ENCODE results near the gene CDKAL1.
A peak's percentile ranks its signal among the peaks of the same experiment; 100 is the strongest.

CDKAL1 gene

DNA sequence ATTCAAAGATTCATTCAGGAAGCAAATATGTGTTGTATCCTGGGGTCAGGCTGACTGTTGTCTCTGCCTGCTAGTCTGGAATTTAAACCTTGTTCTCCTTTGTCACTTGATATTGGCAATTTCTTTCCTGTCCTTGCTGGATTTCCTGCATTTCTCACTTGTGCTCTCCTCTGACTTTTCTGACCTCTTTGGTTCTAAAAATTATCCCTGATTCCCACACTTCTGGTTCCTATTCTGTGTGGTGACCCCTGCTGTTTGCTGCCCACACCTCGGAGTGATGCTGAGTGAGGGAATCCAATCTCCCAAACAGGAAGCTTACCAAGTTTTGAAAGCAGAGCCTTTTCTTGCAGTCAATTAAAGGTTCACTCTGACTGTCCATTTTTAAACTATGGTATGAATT, 345.3 kb downstream of the CDKAL1 start:
- H3K9ac ChIP-seq (ENCODE audit: low read length) = no peak overlapping the region
- no peak overlapping the region for H4K5ac ChIP-seq (ENCODE audit: low read length)
- H2AK5ac ChIP-seq (ENCODE audit: low read length) = no peak overlapping the region
- no peak overlapping the region for H3K4me3 ChIP-seq (ENCODE audit: low read length)
- H4K8ac ChIP-seq (ENCODE audit: low read depth, low read length) = no peak overlapping the region
- H3K4ac ChIP-seq (ENCODE audit: low read depth, low read length) = no peak overlapping the region
- WGBS (ENCODE audit: extremely low coverage, insufficient coverage, low lambda C conversion rate) = no CpG with 5 or more reads among the region's 1 CpG
- no peak overlapping the region for H3K18ac ChIP-seq (ENCODE audit: low read length)
- H3K4me2 ChIP-seq (ENCODE audit: low read length) = no peak overlapping the region
- H3K56ac ChIP-seq (ENCODE audit: low read length) = no peak overlapping the region
- peaks cover 12% of the 10 kb centered on the region for H3K4me1 ChIP-seq (ENCODE audit: control insufficient read depth, low read depth, low read length)
- DNase-seq = no peak
- H2BK5ac ChIP-seq (ENCODE audit: low read length) = no peak overlapping the region
- H3K36me3 ChIP-seq (ENCODE audit: control insufficient read depth, insufficient read depth, low read length) = no peaks in the 10 kb centered on the region
- peak overlapping the region; percentile 53 for H3K27ac ChIP-seq (ENCODE audit: low read depth, low read length)
- no peaks in the 10 kb centered on the region for H3K27me3 ChIP-seq (ENCODE audit: insufficient read depth, low read length, poor library complexity)
- H2BK15ac ChIP-seq (replicated peaks; ENCODE audit: low read depth) = no peak overlapping the region
- H3K79me2 ChIP-seq (ENCODE audit: control insufficient read depth, insufficient read depth, low read length) = no peaks in the 10 kb centered on the region
- no peak overlapping the region for H2BK120ac ChIP-seq (ENCODE audit: low read depth, low read length)
- no peak overlapping the region for H3K23ac ChIP-seq (ENCODE audit: low read length)
- no peaks in the 10 kb centered on the region for H3K79me1 ChIP-seq (ENCODE audit: low read length)

DNA sequence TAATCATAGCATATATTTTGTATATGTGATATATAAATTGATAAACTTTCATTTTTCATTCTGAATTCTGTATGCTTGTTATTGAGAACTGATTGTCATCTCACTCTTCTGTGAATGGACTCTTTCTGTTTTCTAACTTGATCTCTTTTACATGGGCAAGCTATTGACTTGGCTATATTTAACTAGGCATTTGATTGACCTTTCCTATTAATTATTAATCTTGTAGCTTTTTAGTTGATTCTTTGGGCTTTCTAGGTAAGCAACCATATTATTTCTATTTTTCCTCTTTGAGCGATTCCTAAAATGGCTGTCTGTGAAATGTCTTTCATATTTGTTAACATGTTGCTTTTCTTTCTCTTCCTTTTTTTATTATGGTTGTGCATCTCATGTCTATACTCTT, 347.1 kb downstream of the CDKAL1 start:
- no peak overlapping the region for H3K4me2 ChIP-seq (ENCODE audit: low read length)
- H2BK15ac ChIP-seq (replicated peaks; ENCODE audit: low read depth) = no peak overlapping the region
- no peak overlapping the region for H3K27ac ChIP-seq (ENCODE audit: low read depth, low read length)
- no peak for DNase-seq
- no peaks in the 10 kb centered on the region for H3K79me2 ChIP-seq (ENCODE audit: control insufficient read depth, insufficient read depth, low read length)
- H3K79me1 ChIP-seq (ENCODE audit: low read length) = no peaks in the 10 kb centered on the region
- no peaks in the 10 kb centered on the region for H3K27me3 ChIP-seq (ENCODE audit: insufficient read depth, low read length, poor library complexity)
- H3K9ac ChIP-seq (ENCODE audit: low read length) = no peak overlapping the region
- H3K4ac ChIP-seq (ENCODE audit: low read depth, low read length) = no peak overlapping the region
- H3K18ac ChIP-seq (ENCODE audit: low read length) = no peak overlapping the region
- H2AK5ac ChIP-seq (ENCODE audit: low read length) = no peak overlapping the region
- no peak overlapping the region for H2BK5ac ChIP-seq (ENCODE audit: low read length)
- peaks cover 9% of the 10 kb centered on the region for H3K4me1 ChIP-seq (ENCODE audit: control insufficient read depth, low read depth, low read length)
- H2BK120ac ChIP-seq (ENCODE audit: low read depth, low read length) = no peak overlapping the region
- H4K5ac ChIP-seq (ENCODE audit: low read length) = no peak overlapping the region
- whole genome bisulfite sequencing (ENCODE audit: extremely low coverage, insufficient coverage, low lambda C conversion rate) = no CpG with 5 or more reads among the region's 1 CpG
- H3K36me3 ChIP-seq (ENCODE audit: control insufficient read depth, insufficient read depth, low read length) = no peaks in the 10 kb centered on the region
- H3K4me3 ChIP-seq (ENCODE audit: low read length) = no peak overlapping the region
- H3K23ac ChIP-seq (ENCODE audit: low read length) = no peak overlapping the region
- no peak overlapping the region for H4K8ac ChIP-seq (ENCODE audit: low read depth, low read length)
- H3K56ac ChIP-seq (ENCODE audit: low read length) = no peak overlapping the region

DNA sequence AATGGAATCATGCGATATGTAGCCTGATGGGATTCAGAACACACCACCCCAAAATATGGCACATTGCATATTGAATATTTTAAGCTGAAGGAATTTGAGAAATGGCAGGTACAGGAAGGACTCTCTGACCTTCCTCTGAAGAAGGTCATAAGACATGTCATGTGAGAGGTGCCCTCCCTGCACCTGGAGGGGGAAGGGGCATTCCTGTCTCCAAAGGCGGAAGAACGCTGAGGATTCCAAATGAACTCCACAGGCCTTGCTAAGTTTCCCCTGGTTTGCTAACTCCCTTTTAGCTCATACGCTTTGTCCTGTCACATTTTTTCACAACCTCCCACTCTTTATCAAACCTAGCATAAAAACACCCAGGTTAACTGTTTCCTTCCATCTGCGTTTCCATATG, 347.8 kb downstream of the CDKAL1 start:
- no peak overlapping the region for H4K8ac ChIP-seq (ENCODE audit: low read depth, low read length)
- H3K36me3 ChIP-seq (ENCODE audit: control insufficient read depth, insufficient read depth, low read length) = no peaks in the 10 kb centered on the region
- no peak overlapping the region for H3K18ac ChIP-seq (ENCODE audit: low read length)
- H2BK15ac ChIP-seq (replicated peaks; ENCODE audit: low read depth) = no peak overlapping the region
- H3K79me1 ChIP-seq (ENCODE audit: low read length) = no peaks in the 10 kb centered on the region
- H3K56ac ChIP-seq (ENCODE audit: low read length) = no peak overlapping the region
- H3K4ac ChIP-seq (ENCODE audit: low read depth, low read length) = no peak overlapping the region
- 100% methylated on average over 1 of the region's 5 CpGs for WGBS (ENCODE audit: extremely low coverage, insufficient coverage, low lambda C conversion rate)
- no peaks in the 10 kb centered on the region for H3K79me2 ChIP-seq (ENCODE audit: control insufficient read depth, insufficient read depth, low read length)
- H3K27me3 ChIP-seq (ENCODE audit: insufficient read depth, low read length, poor library complexity) = no peaks in the 10 kb centered on the region
- no peak for DNase-seq
- peaks cover 8% of the 10 kb centered on the region for H3K4me1 ChIP-seq (ENCODE audit: control insufficient read depth, low read depth, low read length)
- H3K23ac ChIP-seq (ENCODE audit: low read length) = no peak overlapping the region
- no peak overlapping the region for H2BK120ac ChIP-seq (ENCODE audit: low read depth, low read length)
- H4K5ac ChIP-seq (ENCODE audit: low read length) = no peak overlapping the region
- H3K9ac ChIP-seq (ENCODE audit: low read length) = no peak overlapping the region
- no peak overlapping the region for H3K27ac ChIP-seq (ENCODE audit: low read depth, low read length)
- H3K4me3 ChIP-seq (ENCODE audit: low read length) = no peak overlapping the region
- no peak overlapping the region for H3K4me2 ChIP-seq (ENCODE audit: low read length)
- H2BK5ac ChIP-seq (ENCODE audit: low read length) = no peak overlapping the region
- H2AK5ac ChIP-seq (ENCODE audit: low read length) = no peak overlapping the region

DNA sequence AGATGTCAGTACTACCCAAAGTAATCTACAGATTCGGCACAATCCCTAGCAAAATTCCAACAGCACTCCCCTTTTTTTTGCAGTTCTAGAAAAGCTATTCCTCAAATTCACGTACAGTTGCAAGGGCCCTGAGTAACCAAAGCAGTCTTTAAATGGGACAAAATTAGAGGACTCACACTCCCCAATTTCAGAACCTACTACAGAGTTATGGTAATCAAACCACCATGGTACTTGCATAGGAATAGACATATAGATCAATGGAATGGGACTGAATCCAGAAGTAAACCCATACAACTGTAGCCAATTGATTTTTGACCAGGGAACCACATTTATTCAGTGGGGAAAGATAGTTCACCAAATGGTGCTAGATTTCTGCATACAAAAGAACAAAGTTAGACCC, 350.8 kb downstream of the CDKAL1 start:
- Histone ChIP-seq H3K36me3 (ENCODE audit: control insufficient read depth, insufficient read depth, low read length) (no peaks in the 10 kb centered on the region), H3K9ac (ENCODE audit: low read length) (no peak overlapping the region), H2BK15ac (replicated peaks; ENCODE audit: low read depth) (no peak overlapping the region), H3K18ac (ENCODE audit: low read length) (no peak overlapping the region), H2BK5ac (ENCODE audit: low read length) (no peak overlapping the region), H3K56ac (ENCODE audit: low read length) (no peak overlapping the region), H3K23ac (ENCODE audit: low read length) (no peak overlapping the region), H2AK5ac (ENCODE audit: low read length) (no peak overlapping the region), H3K79me2 (ENCODE audit: control insufficient read depth, insufficient read depth, low read length) (no peaks in the 10 kb centered on the region), H3K4me3 (ENCODE audit: low read length) (no peak overlapping the region), H4K8ac (ENCODE audit: low read depth, low read length) (no peak overlapping the region), H3K27ac (ENCODE audit: low read depth, low read length) (no peak overlapping the region), H2BK120ac (ENCODE audit: low read depth, low read length) (no peak overlapping the region), H3K4me1 (ENCODE audit: control insufficient read depth, low read depth, low read length) (no peaks in the 10 kb centered on the region), H3K79me1 (ENCODE audit: low read length) (no peaks in the 10 kb centered on the region), H4K5ac (ENCODE audit: low read length) (no peak overlapping the region), H3K27me3 (ENCODE audit: insufficient read depth, low read length, poor library complexity) (no peaks in the 10 kb centered on the region), H3K4me2 (ENCODE audit: low read length) (no peak overlapping the region), H3K4ac (ENCODE audit: low read depth, low read length) (no peak overlapping the region)
- DNase-seq = no peak
- no CpG with 5 or more reads among the region's 2 CpGs for WGBS (ENCODE audit: extremely low coverage, insufficient coverage, low lambda C conversion rate)

DNA sequence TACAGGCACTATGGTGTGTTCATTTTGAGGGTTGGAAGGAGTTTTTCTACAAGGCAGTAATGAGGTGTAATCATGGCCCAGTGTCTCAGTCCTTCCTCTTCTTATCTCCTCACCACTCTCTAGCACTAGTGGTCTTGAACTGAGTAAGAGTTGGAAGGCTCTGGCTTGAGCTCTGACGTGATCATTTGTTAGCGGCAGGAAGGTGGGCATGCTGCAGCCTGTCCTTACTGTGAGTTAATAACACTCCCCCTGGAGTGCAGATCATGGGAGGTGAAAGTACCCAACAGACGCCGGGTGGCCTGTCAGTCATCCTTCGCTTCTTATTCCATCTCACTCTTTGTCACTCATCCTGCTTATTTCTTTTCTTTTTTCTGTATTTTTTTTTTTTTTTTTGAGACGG, 356.9 kb downstream of the CDKAL1 start:
- H3K36me3 ChIP-seq (ENCODE audit: control insufficient read depth, insufficient read depth, low read length) = no peaks in the 10 kb centered on the region
- no peak overlapping the region for H3K4ac ChIP-seq (ENCODE audit: low read depth, low read length)
- H3K4me1 ChIP-seq (ENCODE audit: control insufficient read depth, low read depth, low read length) = no peaks in the 10 kb centered on the region
- no peak overlapping the region for H2AK5ac ChIP-seq (ENCODE audit: low read length)
- H3K79me1 ChIP-seq (ENCODE audit: low read length) = no peaks in the 10 kb centered on the region
- H3K4me2 ChIP-seq (ENCODE audit: low read length) = no peak overlapping the region
- no peak overlapping the region for H3K18ac ChIP-seq (ENCODE audit: low read length)
- no peak overlapping the region for H3K23ac ChIP-seq (ENCODE audit: low read length)
- H2BK5ac ChIP-seq (ENCODE audit: low read length) = no peak overlapping the region
- H2BK15ac ChIP-seq (replicated peaks; ENCODE audit: low read depth) = no peak overlapping the region
- H3K4me3 ChIP-seq (ENCODE audit: low read length) = no peak overlapping the region
- H3K9ac ChIP-seq (ENCODE audit: low read length) = no peak overlapping the region
- no peaks in the 10 kb centered on the region for H3K79me2 ChIP-seq (ENCODE audit: control insufficient read depth, insufficient read depth, low read length)
- no peak overlapping the region for H4K8ac ChIP-seq (ENCODE audit: low read depth, low read length)
- H3K27me3 ChIP-seq (ENCODE audit: insufficient read depth, low read length, poor library complexity) = no peaks in the 10 kb centered on the region
- H3K56ac ChIP-seq (ENCODE audit: low read length) = no peak overlapping the region
- no peak overlapping the region for H2BK120ac ChIP-seq (ENCODE audit: low read depth, low read length)
- no peak overlapping the region for H3K27ac ChIP-seq (ENCODE audit: low read depth, low read length)
- peak; percentile 5 for DNase-seq
- no peak overlapping the region for H4K5ac ChIP-seq (ENCODE audit: low read length)
- WGBS (ENCODE audit: extremely low coverage, insufficient coverage, low lambda C conversion rate) = no CpG with 5 or more reads among the region's 6 CpGs

DNA sequence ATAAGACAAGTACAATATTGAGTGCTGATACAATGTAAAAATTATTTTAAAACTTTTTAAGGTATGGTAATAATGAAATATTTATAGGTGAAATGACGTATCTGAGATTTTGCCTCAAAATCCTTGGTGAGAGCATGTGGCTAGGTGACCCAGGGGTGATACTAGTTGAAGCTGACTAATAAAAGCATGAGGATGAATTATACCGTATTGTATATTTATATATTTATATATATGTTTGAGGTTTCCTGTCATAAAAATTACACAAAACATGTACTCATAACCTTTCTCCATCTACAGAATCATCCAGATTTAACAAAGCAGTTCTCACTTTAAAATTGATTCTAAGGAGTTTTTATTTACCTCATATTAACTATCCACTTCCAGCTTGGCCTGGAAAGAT, 358.1 kb downstream of the CDKAL1 start:
- H3K23ac ChIP-seq (ENCODE audit: low read length) = no peak overlapping the region
- no peak for DNase-seq
- H3K18ac ChIP-seq (ENCODE audit: low read length) = no peak overlapping the region
- no peak overlapping the region for H3K9ac ChIP-seq (ENCODE audit: low read length)
- H2BK5ac ChIP-seq (ENCODE audit: low read length) = no peak overlapping the region
- no peak overlapping the region for H3K27ac ChIP-seq (ENCODE audit: low read depth, low read length)
- H3K4me2 ChIP-seq (ENCODE audit: low read length) = no peak overlapping the region
- H3K36me3 ChIP-seq (ENCODE audit: control insufficient read depth, insufficient read depth, low read length) = no peaks in the 10 kb centered on the region
- H2BK120ac ChIP-seq (ENCODE audit: low read depth, low read length) = no peak overlapping the region
- WGBS (ENCODE audit: extremely low coverage, insufficient coverage, low lambda C conversion rate) = 100% methylated on average over 1 of the region's 2 CpGs
- no peak overlapping the region for H3K4me3 ChIP-seq (ENCODE audit: low read length)
- no peaks in the 10 kb centered on the region for H3K79me1 ChIP-seq (ENCODE audit: low read length)
- no peaks in the 10 kb centered on the region for H3K79me2 ChIP-seq (ENCODE audit: control insufficient read depth, insufficient read depth, low read length)
- no peaks in the 10 kb centered on the region for H3K4me1 ChIP-seq (ENCODE audit: control insufficient read depth, low read depth, low read length)
- H3K27me3 ChIP-seq (ENCODE audit: insufficient read depth, low read length, poor library complexity) = no peaks in the 10 kb centered on the region
- H4K8ac ChIP-seq (ENCODE audit: low read depth, low read length) = no peak overlapping the region
- no peak overlapping the region for H3K56ac ChIP-seq (ENCODE audit: low read length)
- no peak overlapping the region for H3K4ac ChIP-seq (ENCODE audit: low read depth, low read length)
- H2AK5ac ChIP-seq (ENCODE audit: low read length) = no peak overlapping the region
- H4K5ac ChIP-seq (ENCODE audit: low read length) = no peak overlapping the region
- H2BK15ac ChIP-seq (replicated peaks; ENCODE audit: low read depth) = no peak overlapping the region
